Measurements from ENCODE around the gene MYRIP. TPM values are rescaled to one million over a fixed set of nuclear protein-coding genes. Genes with fewer than 3 reads are reported as not detected.

MYRIP gene
- total and polyA plus RNA-seq, 2 experiments from 2014 or later: 1.5 to 1.8 TPM

GRCh38 chr3:40249168-40249567 is 439.8 kb downstream of the MYRIP start (continued):
- TF ChIP-seq ZNF462 (CRISPR knock-in tag; IDR thresholded peaks at IDR 0.05): no peak

- peaks cover 11% of the 10 kb centered on the region for H3K4me1 ChIP-seq (ENCODE audit: insufficient read depth)
- H3K27ac ChIP-seq (ENCODE audit: low read depth): no peak overlapping the region
- H3K79me2 ChIP-seq (replicated peaks; ENCODE audit: insufficient read depth): no peaks in the 10 kb centered on the region
- no peak overlapping the region for H3K4me3 Mint-ChIP-seq
- H3K27me3 Mint-ChIP-seq (ENCODE audit: insufficient read depth, low read depth, poor library complexity): peaks cover 1% of the 10 kb centered on the region
- H3K27ac Mint-ChIP-seq: peak overlapping the region; percentile 71; the same call in 1 of the 2 replicates
- H3K4me3 ChIP-seq: no peak overlapping the region
- no peaks in the 10 kb centered on the region for H4K20me1 ChIP-seq (replicated peaks; ENCODE audit: insufficient read depth)
- no peaks in the 10 kb centered on the region for H3K27me3 ChIP-seq (ENCODE audit: insufficient read depth)
- no peaks in the 10 kb centered on the region for H3K36me3 Mint-ChIP-seq (ENCODE audit: low read depth)
- H3F3A ChIP-seq (replicated peaks; ENCODE audit: low read depth): no peaks in the 10 kb centered on the region
- DNase-seq (ENCODE audit: low spot score) (no peak), ATAC-seq (no peak)
- no peaks in the 10 kb centered on the region for H3K36me3 ChIP-seq (ENCODE audit: insufficient read depth)
- no peak overlapping the region for H2AFZ ChIP-seq
- peaks cover 7% of the 10 kb centered on the region for H3K4me1 Mint-ChIP-seq
- no peaks in the 10 kb centered on the region for H3K9me2 ChIP-seq (ENCODE audit: insufficient read depth)
- 0 out of 2 replicates have a peak overlapping the region, but pooled peaks have one; percentile 48 for H3K4me2 ChIP-seq
- no peaks in the 10 kb centered on the region for H3K9me3 Mint-ChIP-seq
- TF ChIP-seq REST (IDR thresholded peaks at IDR 0.05; ENCODE audit: unreplicated experiment): no peak
- TF ChIP-seq NANOG (IDR thresholded peaks at IDR 0.05; ENCODE audit: borderline replicate concordance): no peak
- no peak for TF ChIP-seq POLR2AphosphoS5 (IDR thresholded peaks at IDR 0.05; ENCODE audit: low read depth)
- no peak for TF ChIP-seq ETS1 (IDR thresholded peaks at IDR 0.05)
- no peak for TF ChIP-seq EZH2phosphoT487 (IDR thresholded peaks at IDR 0.05; ENCODE audit: unreplicated experiment)
- no peak for TF ChIP-seq ZNF114 (CRISPR knock-in tag; IDR thresholded peaks at IDR 0.05)
- TF ChIP-seq CTCF (conservative IDR thresholded peaks at IDR 0.05; ENCODE audit: low read depth in 2 of 2): no peak
- TF ChIP-seq EZH2 (IDR thresholded peaks at IDR 0.05; ENCODE audit: low read depth, unreplicated experiment): no peak
Observed at GRCh38 chr3:40254491-40254890, 445.1 kb downstream of the MYRIP start.
